MCF 10A (cell line): ENCODE results near the gene RFX4. TPM values are rescaled to one million over a fixed set of nuclear protein-coding genes. Genes with fewer than 3 reads are reported as not detected.

Experiments
- BruUV-seq: library from RNA; stranded (reverse); fragments of 400-500 nt; replicated peaks from 2 replicates; lab custom pipeline; 2021; lab: Mats Ljungman, UMichigan
- CTCF ChIA-PET: fragments of 300-600 bp; sonication (Branson Sonifier 250); formaldehyde crosslinking; extraction: SDS; loops from one replicate; lab custom pipeline; 2021; ENCODE audit warnings: antibody characterized with exemption, inconsistent platforms; lab: Yijun Ruan, JAX
- POLR2A ChIA-PET: fragments of 300-600, 350-650 bp; sonication (Branson Sonifier 250); formaldehyde crosslinking; extraction: SDS; loops from one replicate; lab custom pipeline; 2020; ENCODE audit warnings: antibody characterized with exemption, inconsistent platforms; lab: Yijun Ruan, JAX
- DNase-seq: peaks from one replicate; pipeline ENCODE4 v3.0.0-alpha.2; 2018; ENCODE audit not compliant: unreplicated experiment
- H3K27ac Mint-ChIP-seq: one replicate; pipeline ENCODE4 v1.8.0; 2022; ENCODE audit warnings: mild to moderate bottlenecking, low read depth, mixed read lengths; ENCODE audit not compliant: unreplicated experiment
- H3K27me3 Mint-ChIP-seq: one replicate; pipeline ENCODE4 v1.8.0; 2022; ENCODE audit warnings: mixed read lengths; ENCODE audit not compliant: insufficient read depth, unreplicated experiment
- H3K36me3 Mint-ChIP-seq: one replicate; pipeline ENCODE4 v1.8.0; 2022; ENCODE audit warnings: mild to moderate bottlenecking, moderate library complexity, mixed read lengths; ENCODE audit not compliant: insufficient read depth, unreplicated experiment
- H3K4me1 Mint-ChIP-seq: one replicate; pipeline ENCODE4 v1.8.0; 2022; ENCODE audit warnings: mixed read lengths; ENCODE audit not compliant: insufficient read depth, unreplicated experiment
- H3K4me3 Mint-ChIP-seq: one replicate; pipeline ENCODE4 v1.8.0; 2022; ENCODE audit warnings: mild to moderate bottlenecking, moderate library complexity, mixed read lengths; ENCODE audit not compliant: unreplicated experiment
- H3K9me3 Mint-ChIP-seq: one replicate; pipeline ENCODE4 v1.8.0; 2022; ENCODE audit warnings: mixed read lengths; ENCODE audit not compliant: unreplicated experiment
- intact Hi-C: fragments of 100-400 bp; cut with micrococcal nuclease; formaldehyde crosslinking; loops from 2 replicates; pipeline ENCODE4 v1.14.1; 2022
- total RNA-seq: library from RNA; stranded (reverse); gene quantifications from 2 replicates; pipeline ENCODE4 v1.2.3, GENCODE V29; 2022
- TF ChIP-seq, protein P1 (sequence below): fragments of 200-600 bp; IDR thresholded peaks from one replicate; pipeline ENCODE4 v1.8.0; 2022; ENCODE audit warnings: antibody characterized with exemption, mild to moderate bottlenecking; ENCODE audit not compliant: unreplicated experiment

Gene RFX4
- total RNA-seq, 1 experiment from 2014 or later: not detected

DNA sequence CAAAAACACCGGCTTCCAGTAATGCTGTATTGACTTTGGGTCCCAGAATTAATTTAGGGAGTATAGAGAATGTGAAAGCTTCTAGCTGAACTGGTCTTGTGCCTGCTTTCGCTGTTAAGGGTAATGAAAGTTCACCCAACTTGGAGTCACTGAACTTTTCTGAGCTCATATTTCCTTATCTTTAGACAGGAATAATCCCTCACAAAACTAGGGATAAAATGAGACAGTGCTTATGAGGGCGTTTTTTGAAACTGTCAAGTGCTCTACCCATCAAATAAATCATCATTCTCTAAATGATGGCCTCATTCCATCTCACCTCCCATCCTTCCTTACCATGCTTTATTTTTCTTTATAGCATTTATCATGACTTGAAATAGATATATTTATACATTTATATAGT lies 74.7 kb downstream of the RFX4 start:
- no peak overlapping the region for H3K4me3 Mint-ChIP-seq
- DNase-seq: no peak
- BruUV-seq: no TSS peak
- TF ChIP-seq, protein P1, sequence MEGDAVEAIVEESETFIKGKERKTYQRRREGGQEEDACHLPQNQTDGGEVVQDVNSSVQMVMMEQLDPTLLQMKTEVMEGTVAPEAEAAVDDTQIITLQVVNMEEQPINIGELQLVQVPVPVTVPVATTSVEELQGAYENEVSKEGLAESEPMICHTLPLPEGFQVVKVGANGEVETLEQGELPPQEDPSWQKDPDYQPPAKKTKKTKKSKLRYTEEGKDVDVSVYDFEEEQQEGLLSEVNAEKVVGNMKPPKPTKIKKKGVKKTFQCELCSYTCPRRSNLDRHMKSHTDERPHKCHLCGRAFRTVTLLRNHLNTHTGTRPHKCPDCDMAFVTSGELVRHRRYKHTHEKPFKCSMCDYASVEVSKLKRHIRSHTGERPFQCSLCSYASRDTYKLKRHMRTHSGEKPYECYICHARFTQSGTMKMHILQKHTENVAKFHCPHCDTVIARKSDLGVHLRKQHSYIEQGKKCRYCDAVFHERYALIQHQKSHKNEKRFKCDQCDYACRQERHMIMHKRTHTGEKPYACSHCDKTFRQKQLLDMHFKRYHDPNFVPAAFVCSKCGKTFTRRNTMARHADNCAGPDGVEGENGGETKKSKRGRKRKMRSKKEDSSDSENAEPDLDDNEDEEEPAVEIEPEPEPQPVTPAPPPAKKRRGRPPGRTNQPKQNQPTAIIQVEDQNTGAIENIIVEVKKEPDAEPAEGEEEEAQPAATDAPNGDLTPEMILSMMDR: no peak
- H3K4me1 Mint-ChIP-seq: no peaks in the 10 kb centered on the region
- H3K27ac Mint-ChIP-seq: no peak overlapping the region
- H3K27me3 Mint-ChIP-seq: peaks cover 31% of the 10 kb centered on the region
- H3K9me3 Mint-ChIP-seq: no peaks in the 10 kb centered on the region
- CTCF ChIA-PET: no interaction called here
- intact Hi-C loops: no loop called here
- H3K36me3 Mint-ChIP-seq: no peaks in the 10 kb centered on the region
- POLR2A ChIA-PET: no interaction called here

DNA sequence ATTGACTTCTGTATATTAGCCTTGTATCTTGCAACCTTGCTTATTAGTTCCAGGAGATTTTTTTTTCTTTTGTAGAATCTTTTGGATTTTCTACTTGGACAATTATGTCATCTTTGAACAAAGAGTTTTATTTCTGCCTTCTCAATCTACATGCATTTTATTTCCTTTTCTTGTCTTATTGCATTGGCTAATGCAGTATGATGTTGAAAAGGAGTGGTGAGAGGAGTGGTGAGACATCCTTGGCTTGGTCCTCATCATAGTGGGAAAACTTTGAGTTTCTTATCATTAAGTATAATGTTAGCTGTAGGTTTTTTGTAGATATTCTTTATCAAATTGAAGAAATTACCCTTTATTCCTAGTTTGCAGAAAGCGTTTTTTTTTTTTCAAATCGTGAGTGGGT lies 80.6 kb downstream of the RFX4 start:
- ChIA-PET POLR2A (no interaction called here), CTCF (interaction anchor here (1.1 kb wide), 1 partner anchor 205 kb away, joined by 6 read pairs; no protein-coding TSS in a partner anchor)
- no peaks in the 10 kb centered on the region for H3K4me1 Mint-ChIP-seq
- intact Hi-C loops: no loop called here
- TF ChIP-seq, protein P1: no peak
- BruUV-seq: no TSS peak
- H3K9me3 Mint-ChIP-seq: no peaks in the 10 kb centered on the region
- no peak overlapping the region for H3K4me3 Mint-ChIP-seq
- peaks cover 38% of the 10 kb centered on the region for H3K27me3 Mint-ChIP-seq
- no peak for DNase-seq
- H3K27ac Mint-ChIP-seq: no peak overlapping the region
- H3K36me3 Mint-ChIP-seq: no peaks in the 10 kb centered on the region

DNA sequence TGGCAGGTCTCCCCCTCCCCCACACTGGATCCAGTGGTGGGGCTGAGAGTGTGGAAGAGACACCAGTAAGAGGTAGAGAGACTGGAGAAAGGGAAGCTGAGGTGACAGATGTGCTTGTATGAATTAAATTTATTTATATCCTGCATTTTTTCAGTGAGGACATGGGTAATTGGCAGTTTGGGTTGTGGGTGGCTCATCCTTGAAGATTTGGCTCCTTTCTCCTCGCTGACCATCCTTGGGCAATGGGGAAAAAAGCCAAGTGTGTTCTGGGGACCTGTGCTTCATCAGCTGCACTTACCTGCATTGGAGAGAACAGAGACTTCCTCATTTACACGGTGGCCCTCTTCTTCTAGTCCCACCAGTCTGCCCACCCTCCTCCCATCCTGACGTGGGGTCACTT lies 86.4 kb downstream of the RFX4 start:
- no peak overlapping the region for H3K27ac Mint-ChIP-seq
- CTCF ChIA-PET: no interaction called here

DNA sequence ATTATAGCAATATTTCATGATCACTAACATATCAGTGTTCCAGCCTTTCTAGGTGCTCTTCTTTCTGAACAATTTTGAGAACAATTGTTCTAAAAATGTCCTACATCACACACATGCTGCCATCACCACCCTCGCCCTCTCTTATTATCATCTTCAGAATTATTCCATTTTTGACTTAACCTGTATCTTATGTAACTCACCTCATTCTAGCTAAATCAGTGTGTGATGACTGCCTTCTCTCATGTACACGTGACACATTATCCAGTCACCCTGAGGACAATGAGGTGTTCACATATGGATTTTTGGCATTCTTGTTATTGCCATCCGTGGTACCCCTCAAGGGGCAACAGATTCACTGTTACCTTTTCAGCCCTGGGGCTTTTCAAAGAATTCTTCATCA lies 87.3 kb downstream of the RFX4 start:
- no peak overlapping the region for H3K4me3 Mint-ChIP-seq
- BruUV-seq: no TSS peak
- no peaks in the 10 kb centered on the region for H3K36me3 Mint-ChIP-seq
- no peak for DNase-seq
- intact Hi-C loops: no loop called here
- ChIA-PET POLR2A (interaction anchor here (0.6 kb wide), 1 partner anchor 1614 kb away, joined by 3 read pairs; no protein-coding TSS in a partner anchor), CTCF (no interaction called here)
- H3K27ac Mint-ChIP-seq: no peak overlapping the region
- no peaks in the 10 kb centered on the region for H3K4me1 Mint-ChIP-seq
- H3K9me3 Mint-ChIP-seq: no peaks in the 10 kb centered on the region
- TF ChIP-seq, protein P1: no peak
- H3K27me3 Mint-ChIP-seq: peaks cover 76% of the 10 kb centered on the region

More for the DNA sequence above, 86.4 kb downstream of the RFX4 start:
- no TSS peak for BruUV-seq
- Mint-ChIP-seq H3K9me3 (no peaks in the 10 kb centered on the region), H3K27me3 (peaks cover 71% of the 10 kb centered on the region), H3K4me3 (no peak overlapping the region), H3K36me3 (no peaks in the 10 kb centered on the region), H3K4me1 (no peaks in the 10 kb centered on the region)
- intact Hi-C loops: no loop called here
- DNase-seq: no peak
- TF ChIP-seq, protein P1: no peak
- POLR2A ChIA-PET: no interaction called here
